SK-N-MC (cell line): ENCODE data around the gene DNAAF1.

ENCODE experiments used
- EZH2 ChIP-seq: fragments of 200-600 bp; sonication (generic); IDR thresholded peaks from one replicate; pipeline ENCODE4 v1.6.1; 2017; ENCODE audit warnings: antibody characterized with exemption
- POLR2AphosphoS5 ChIP-seq: IDR thresholded peaks from 2 replicates; pipeline ENCODE4 v1.6.1; 2012; ENCODE audit warnings: mild to moderate bottlenecking, low read depth, low read length, borderline replicate concordance

DNA sequence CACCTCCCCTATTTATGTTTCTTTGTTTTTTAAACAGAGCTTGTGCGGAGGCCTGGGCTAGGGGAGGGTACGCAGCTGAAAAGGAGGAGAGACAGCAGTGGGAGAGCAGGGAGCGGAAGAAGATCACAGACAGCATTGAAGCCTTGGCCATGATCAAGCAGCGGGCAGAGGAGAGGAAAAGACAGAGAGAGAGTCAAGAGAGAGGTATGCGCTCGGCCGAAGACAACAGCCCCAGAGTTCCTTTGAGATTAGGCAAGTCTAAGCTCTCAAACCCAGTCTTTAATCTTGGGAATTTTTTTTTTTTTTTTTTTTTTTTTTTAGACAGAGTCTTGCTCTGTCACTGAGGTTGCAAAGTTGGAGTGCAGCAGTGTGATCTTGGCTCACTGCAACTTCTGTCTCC is 20.6 kb downstream of the DNAAF1 start:
- TF ChIP-seq EZH2 = no peak
- no peak for TF ChIP-seq POLR2AphosphoS5
